GM19035 (cell line): ENCODE results near the gene MAST3.

Experiments
- ATAC-seq: cut with Tn5 transposase; IDR thresholded peaks from one replicate; pipeline ENCODE4 v1.9.1; 2021; ENCODE audit not compliant: unreplicated experiment

Gene MAST3

DNA sequence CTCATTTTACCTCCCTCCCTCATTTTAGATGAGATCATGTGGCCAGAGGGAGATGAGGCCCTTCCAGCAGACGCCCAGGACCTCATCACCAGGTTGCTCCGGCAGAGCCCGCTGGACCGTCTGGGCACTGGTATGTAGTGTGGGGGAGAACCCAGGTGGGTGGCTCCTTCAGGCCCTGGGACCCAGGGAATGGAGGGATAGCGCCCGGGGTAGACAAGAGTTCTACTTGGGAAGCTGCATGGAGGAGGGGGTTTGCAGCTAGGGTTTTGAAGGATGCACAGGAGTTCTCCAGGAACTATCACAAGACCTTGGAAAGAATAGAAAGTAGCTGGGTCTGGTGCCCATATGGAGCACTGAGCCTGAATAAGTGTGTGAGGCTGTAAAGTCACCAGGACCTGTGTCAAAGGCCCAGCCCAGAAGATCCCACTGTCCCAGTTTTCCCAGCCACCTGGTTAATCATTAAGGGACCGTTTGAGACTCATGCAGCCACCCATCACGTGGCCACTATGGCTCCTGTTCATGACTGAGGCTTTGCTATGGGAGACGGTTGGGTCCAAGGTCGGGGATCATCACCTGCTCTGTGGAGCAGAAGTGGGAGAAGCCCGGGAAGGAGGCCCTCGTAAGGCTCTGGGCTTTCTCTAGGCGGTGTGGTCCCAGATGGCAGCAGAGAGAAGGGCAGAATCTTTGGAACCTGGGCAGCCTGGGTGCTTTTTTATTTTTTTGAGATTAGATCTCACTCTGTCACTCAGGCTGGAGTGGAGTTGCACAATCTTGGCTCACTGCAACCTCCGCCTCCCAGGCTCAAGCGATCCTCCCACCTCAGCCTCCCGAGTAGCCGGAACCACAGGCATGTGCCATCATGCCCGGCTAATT, 38.4 kb downstream of the MAST3 start:
- no peak for ATAC-seq

DNA sequence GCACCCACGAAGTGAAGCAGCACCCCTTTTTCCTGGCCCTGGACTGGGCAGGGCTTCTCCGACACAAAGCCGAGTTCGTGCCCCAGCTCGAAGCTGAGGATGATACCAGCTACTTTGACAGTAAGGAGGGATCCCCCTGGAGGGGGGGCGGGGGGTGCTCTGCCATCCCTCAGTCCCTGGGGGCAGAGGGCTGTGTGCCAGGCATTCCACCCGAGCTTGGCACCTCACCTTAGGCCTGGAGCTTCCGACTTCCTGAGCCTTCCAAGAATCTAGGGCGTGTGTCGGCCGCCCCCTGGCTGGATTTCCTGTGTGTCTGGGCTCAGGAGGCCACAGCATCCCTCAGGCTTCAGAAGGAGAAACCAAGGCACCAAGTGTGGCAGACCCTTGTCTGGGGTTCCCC, 39.7 kb downstream of the MAST3 start:
- ATAC-seq, result no peak

DNA sequence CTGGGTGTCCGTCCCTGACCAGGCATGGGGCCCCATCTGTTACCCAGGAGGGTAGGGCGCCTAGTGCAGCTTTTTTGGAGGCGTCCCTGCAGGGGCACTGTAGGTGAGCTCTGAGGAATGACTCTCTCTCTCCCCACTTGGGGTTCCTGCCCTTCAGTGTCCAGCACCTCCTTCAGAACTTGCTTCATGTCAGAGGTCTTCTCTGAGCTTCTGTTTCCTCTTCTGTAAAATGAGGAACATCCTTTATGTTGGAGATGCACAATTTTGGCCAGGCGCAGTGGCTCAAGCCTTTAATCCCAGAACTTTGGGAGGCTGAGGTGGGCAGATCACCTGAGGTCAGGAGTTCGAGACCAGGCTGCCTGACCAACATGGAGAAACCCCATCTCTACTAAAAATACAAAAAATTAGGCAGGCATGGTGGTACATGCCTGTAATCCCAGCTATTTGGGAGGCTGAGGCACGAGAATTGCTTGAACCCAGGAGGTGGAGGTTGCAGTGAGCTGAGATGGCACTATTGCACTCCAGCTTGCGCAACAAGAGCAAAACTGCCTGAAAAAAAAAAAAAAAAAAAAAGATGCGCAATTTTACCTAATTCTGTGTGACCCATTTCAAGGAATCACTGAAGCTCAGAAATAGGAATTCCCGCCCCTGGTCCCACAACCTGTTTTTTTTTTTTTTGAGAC, 40.2 kb downstream of the MAST3 start:
- ATAC-seq, result no peak

DNA sequence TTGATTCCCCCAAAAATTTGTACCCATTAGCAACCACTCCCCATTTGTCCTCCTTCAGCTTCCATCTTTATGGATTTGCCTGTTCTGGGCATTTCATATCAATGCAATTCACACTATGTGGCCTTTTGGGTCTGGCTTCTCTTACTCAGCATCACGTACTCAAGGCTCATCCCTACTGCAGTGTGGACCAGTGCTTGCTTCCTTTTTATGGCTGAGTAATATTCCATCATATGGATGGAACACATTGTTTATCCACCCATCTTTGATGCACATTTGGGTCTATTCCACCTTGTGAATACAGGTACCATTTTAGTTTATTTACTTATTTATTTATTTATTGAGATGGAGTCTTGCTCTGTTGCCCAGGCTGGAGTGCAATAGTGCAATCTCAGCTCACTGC, 42.9 kb downstream of the MAST3 start:
- no peak for ATAC-seq

DNA sequence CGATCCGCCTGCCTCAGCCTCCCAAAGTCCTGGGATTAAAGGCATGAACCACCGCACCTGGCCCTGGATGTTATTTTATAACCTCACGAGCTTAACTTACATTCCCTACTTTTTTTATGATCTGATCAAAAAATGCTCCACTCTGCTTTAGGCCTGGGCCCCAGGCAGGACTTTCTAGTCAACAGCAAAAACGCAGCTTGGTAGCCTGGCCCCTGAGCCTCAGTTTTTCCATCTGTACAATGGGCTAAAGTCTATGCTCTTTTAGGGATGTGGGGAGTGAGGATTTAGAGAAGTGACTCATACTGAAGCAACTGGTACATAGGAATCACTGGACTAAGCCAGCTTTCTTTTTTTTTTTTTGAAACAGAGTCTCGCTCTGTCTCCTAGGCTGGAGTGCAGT, 43.5 kb downstream of the MAST3 start:
- no peak for ATAC-seq

DNA sequence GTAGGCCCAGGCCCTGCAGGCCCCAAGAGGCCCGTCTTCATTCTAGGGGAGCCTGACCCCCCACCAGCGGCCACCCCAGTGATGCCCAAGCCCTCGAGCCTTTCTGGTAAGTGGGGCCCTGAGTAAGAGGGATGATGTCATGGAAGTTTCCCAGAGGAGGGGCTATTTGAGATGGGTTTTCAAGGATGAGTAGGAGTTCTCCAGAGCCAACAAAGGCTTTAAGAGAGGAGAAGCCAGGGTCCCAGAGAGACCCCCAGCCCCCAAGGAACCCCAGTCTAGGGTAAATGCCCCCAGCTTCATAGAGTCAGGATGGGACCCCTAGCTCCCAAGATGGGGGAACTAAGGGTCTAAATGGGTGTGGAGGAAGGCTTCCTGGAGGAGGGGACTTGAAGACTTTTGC, 46.3 kb downstream of the MAST3 start:
- no peak for ATAC-seq

DNA sequence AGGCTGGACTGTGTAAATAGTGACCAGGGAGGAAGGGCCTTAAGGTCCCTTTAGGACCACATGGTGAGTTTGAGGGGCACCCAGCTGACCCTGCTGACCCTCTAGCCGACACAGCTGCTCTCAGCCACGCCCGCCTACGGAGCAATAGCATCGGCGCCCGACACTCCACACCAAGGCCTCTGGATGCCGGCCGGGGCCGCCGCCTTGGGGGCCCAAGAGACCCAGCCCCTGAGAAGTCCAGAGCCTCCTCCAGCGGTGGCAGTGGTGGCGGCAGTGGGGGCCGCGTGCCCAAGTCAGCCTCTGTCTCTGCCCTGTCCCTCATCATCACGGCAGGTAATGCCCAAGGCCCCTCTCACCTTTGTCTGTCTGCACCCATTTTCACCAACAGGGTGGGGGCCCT, 46.8 kb downstream of the MAST3 start:
- no peak for ATAC-seq

DNA sequence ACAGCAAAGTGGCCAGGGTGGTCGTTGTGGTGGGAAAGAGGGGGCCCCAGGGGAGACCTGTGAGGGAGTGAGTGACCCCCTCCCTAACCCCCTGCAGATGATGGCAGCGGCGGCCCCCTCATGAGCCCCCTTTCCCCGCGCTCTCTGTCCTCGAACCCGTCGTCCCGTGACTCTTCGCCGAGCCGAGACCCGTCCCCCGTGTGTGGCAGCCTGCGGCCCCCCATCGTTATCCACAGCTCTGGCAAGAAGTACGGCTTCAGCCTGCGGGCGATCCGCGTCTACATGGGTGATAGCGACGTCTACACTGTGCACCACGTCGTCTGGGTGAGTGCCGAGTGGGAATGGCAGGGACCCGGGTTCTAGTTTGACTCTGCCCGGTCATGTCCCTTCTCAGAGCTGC, 47.3 kb downstream of the MAST3 start:
- ATAC-seq, result no peak

DNA sequence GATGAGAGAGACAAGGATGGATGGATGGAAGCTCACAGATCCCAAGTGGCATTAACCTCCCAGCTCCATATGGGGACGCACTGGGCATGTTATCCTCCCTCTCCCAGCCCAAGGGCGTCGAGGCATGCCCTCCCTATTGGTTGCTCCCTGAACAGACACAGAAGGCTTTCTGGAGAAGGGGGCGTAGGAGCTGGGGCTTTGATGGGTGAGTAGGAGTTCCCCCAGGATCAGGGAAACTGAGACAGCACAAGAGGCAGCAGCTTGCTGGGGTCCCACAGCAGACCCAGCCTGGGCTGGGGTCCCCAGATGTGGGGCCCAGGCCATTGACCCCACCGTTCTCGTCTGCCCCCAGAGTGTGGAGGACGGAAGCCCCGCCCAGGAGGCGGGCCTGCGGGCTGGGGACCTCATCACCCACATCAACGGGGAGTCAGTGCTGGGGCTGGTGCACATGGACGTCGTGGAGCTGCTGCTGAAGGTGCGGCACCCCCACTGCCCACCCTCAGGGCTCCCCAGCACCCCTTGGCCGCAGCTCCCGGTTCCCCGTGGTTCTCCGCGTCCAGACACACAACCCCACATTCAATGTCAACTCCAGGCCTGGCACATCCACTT, 47.9 kb downstream of the MAST3 start:
- no peak for ATAC-seq

DNA sequence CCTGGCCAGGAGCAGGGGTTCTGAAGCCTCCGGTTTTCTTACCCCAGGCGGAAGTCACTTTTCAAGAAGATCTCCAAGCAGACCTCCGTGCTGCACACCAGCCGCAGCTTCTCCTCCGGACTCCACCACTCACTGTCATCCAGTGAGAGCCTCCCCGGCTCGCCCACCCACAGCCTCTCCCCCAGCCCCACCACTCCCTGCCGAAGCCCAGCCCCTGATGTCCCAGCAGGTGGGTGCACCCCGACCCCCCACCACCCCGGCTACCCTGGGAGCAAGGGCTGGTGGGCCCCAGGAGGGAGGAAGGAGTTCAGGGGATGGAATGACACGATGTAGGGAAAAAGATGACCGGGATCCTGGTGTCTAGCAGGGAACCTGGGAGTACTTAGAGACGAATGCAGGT, 49.8 kb downstream of the MAST3 start:
- ATAC-seq, result no peak

DNA sequence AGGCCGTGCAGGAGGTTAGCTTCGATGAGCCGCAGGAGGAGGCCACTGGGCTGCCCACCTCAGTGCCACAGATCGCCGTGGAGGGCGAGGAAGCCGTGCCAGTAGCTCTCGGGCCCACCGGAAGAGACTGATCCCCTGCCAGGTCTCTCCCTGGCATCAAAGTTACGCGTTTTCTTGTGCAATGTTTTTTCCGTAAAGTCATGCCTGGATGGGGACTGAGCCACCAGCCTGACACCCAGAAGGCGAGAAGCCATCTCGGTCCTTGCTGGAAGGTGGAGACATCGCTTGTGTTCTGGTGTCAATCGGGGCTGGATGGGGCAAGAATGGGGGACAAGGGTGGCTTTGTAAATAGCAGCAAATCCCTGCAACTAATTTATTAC, 52.0 kb downstream of the MAST3 start:
- ATAC-seq, result no peak

DNA sequence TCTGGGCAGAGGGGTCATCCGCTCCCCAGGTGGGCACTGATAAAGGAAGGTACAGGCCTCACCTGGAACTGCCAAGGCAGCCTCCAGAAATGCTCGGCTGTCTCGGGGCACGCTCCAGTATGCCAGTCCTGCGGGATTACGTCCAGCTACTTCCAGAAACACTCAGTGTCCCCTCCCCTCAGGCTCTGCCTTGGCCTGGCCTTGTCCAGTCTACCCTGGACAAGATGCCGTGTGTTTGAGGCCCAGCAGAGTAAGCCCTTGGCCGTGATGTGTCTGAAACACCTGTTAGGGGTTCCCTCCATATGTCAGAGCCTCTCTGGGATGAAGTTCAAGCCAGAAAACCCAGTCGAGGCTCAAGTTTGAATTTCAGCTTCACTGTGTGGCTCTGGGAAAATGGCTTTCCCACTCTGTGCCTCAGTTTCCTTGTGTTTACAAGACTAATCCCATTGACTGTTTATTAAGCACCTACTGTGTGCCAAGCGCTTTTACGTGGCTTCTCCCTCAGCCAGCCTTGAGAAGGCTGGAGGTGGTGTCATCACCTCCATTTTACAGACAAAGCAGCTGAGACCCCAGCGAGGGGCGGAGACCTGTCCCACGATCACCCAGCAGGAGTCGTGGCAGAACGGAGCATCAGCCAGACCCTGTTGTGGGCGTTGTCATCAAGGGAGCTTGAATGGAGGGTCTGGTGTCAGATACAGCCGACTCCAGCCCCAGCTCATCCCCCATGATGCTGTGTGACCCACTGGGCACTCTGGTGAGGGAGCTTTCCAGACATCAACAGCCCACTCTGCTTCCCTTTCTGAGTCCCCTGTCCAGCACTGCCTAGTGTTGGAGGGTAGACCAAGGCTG, 53.4 kb downstream of the MAST3 start:
- ATAC-seq, result no peak

DNA sequence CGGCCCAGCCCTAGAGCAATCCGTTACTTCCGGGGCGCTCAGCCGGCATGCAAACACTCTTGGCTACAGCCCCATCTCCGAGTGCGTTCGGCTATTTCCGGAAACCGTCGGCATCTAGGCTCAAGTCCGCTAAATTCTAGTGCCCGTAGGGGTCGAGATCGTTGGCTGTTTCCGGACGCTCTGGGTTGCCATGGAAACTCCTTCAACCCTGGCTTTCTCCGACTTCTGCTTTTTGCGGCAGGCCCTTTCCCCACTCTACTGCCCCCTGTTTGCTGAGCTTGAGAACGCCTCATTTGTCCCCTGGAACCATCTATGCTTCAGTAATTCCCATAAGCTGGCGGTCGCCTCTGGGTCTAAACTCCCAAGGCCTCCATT, 54.9 kb downstream of the MAST3 start:
- peak; percentile 69 for ATAC-seq

DNA sequence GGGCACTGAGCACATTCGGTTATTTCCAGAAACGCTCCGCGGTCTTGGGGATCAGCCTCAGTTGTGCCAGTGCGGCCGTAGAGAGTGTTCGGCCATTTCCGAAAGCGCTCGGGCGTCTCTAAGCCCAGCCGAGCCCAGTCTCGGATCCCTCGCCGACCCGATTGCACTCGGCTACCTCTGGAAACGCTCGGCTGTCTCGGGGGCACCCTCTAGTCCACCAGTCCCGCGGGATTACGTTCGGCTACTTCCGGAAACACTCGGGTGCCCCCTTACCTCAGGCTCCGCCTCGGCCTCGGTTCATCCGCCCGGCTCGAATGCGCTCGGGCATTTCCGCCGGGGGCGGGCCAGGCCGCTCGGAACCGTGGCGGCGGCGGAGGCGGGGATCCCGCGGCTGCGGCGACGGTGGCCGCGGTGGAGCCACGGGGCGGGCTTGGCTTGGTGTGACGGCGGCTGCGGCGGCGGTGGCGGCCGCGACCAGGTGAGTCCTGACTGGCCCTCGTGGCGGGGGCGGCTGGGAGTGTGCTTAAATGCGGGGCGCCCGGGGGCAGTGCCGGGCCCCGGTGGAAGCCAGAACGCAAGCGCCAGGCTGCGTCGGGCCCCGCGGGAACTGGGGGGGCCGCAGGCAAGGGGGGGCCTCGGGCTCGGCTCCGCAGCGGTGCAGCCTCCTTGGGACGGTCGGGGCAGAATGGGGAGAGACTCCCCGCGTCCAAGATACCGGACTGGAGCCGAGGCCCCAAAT, 55.4 kb downstream of the MAST3 start, which contains the start of gene PIK3R2:
Gene PIK3R2 (plus strand): TSS at position 347 of the 739 bp plus-strand sequence. CDS start 2,717 bp downstream, outside the sequence.
- ATAC-seq, result peak; percentile 72

DNA sequence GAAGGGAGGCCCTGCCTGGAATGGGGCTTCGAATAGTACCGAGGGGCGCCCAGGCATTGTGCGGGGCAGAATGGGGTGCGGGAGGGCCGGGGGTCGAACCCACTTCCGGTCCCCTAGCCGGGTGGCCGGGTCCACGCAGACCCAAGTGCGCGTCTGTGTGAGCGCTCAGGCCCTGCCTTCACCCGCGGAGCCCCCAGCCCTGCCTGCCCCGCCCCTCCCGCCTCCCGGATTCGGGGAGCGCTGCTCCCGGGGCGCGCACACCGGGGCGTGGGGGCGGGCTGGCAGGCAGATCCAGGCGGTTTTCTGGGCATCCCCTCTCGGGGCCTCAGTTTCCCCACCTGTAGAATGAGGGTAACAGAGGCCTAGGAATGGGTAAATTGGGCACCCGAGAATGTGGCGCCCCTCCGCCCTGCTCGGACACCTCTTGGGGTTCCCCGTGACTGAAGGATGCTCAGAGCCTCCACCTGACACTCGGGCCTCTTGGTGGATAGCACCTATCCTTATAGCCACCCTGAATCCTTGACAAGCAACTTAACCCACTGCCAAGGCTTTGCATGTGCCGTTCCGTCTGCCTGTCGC, 56.1 kb downstream of the MAST3 start:
- ATAC-seq, result no peak

DNA sequence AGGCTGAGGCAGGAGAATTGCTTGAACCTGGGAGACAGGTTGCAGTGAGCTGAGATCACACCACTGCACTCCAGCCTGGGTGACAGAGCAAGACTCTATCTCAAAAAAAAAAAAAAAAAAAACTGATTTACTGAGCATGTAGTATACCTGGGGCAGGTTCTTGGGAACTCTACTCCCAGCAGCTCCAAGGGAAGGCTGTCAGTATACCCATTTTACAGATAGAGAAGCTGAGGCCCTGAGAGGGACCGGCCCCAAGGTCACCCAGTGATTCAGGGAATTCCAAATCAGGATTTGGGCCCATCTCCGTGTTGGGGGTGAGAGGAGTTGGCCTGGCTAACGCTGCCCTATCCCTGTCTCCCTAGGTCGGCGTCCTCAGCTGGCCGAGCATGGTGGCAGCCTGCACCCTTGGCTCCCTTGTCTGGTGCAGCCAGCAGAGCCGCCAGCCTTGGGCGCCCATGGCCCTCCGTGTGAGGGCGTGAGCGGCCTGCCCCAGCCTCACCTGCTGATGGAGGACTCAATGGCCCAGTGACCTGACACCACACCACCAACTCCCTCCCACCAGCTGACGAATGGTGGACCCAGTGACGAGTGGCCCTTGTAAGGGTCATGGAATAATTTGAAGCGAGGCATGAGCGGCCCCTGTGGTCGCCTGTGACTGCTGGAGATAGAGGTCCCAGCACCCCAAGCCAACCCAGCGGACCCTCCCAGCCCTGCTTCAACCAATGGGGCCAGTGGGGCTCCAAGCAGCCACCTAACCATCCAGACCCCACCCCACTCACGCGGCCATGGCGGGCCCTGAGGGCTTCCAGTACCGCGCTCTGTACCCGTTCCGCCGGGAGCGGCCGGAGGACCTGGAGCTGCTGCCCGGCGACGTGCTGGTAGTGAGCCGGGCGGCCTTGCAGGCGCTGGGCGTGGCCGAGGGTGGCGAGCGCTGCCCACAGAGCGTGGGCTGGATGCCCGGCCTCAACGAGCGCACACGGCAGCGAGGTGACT, 57.8 kb downstream of the MAST3 start:
- no peak for ATAC-seq

DNA sequence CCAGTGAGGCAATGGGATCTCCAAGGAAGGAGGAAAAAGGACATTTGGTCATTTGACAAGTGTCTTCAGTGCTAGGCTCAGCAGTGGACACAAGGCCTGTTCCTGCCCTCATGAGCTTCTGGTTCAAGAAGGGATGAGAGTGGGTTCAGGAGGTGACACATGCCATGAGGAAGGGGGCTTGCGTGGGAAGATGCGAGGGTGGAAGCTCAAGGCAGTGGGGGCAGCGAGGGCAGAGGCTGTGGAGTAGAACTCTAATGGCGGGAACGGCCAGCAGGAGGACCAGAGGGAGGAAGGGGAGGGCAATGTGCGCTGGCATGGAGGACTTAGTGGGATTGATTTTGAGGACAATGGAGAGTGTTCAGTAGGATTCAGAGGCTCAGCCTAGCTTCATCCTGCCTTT, 58.7 kb downstream of the MAST3 start:
- ATAC-seq, result no peak

DNA sequence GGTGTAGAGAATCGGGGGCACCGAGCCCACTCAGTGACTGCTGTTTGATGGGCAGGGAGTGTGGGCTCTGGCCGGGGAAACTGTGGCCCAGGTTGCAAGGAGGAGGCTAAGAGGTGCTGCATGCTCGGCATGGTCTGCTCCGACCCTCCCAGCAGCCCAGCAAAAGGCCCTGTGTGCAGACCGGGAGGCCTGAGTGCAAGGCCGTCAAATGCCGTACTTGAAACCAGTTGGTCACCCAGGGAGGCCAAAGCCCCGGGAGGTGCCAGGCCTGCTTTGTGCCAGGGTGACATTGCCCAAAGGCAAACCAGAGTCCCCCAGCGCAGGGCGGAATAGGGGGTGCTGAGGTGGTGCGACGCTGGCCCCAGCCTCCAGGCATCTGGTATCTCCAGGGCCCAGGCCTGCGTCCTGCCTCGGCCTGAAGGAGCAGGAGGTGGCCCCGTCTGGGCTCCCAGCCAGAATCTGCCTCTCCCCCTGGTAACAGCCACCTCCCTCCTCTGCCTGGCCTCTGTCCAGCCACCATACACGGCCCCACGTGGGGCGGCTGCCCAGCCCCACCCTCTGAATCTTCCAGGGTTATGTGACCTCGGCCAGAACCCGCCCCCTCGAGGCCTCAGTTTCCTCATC, 59.4 kb downstream of the MAST3 start:
- ATAC-seq, result no peak
